NCI-H2227 treated with DMSO at 0.1 percent for 48 hours (cell line): ENCODE measurements around the gene OPRM1.
"Not testable (repeated sequence)": the region's sequence is repeated elsewhere in the genome, so short reads cannot be mapped to it uniquely, and the experiment has no call there.

Source experiments
- DNase-seq: peaks from one replicate; lab custom pipeline; 2025; lab: John Stamatoyannopoulos, UW

The OPRM1 gene

DNA sequence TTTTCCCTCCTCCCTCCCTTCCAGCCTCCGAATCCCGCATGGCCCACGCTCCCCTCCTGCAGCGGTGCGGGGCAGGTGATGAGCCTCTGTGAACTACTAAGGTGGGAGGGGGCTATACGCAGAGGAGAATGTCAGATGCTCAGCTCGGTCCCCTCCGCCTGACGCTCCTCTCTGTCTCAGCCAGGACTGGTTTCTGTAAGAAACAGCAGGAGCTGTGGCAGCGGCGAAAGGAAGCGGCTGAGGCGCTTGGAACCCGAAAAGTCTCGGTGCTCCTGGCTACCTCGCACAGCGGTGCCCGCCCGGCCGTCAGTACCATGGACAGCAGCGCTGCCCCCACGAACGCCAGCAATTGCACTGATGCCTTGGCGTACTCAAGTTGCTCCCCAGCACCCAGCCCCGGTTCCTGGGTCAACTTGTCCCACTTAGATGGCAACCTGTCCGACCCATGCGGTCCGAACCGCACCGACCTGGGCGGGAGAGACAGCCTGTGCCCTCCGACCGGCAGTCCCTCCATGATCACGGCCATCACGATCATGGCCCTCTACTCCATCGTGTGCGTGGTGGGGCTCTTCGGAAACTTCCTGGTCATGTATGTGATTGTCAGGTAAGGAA is at the start of gene OPRM1:
OPRM1 (plus strand) TSS at position 10 of the 612 bp plus-strand sequence; CDS start at position 315, 305 bp downstream.
- DNase-seq, result no peak

DNA sequence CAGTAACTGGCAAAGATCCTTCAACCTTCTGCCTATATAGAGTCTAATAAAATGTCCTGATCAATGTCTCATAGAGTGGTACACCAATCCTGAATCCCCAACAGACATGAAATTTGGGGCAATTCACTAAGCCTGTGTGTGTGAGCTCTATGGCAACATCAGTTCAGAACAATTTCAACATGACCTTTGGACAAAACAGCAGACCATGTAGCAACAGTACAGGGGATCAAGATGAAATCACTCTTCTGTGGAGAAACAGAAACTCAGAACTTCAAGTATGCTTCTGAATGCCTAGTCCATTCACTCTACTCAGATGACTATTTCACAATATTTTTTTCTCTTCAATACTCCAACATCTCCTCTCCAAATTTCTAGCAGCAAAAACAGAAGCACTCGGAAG is 49.1 kb upstream of the OPRM1 start:
- no peak for DNase-seq

DNA sequence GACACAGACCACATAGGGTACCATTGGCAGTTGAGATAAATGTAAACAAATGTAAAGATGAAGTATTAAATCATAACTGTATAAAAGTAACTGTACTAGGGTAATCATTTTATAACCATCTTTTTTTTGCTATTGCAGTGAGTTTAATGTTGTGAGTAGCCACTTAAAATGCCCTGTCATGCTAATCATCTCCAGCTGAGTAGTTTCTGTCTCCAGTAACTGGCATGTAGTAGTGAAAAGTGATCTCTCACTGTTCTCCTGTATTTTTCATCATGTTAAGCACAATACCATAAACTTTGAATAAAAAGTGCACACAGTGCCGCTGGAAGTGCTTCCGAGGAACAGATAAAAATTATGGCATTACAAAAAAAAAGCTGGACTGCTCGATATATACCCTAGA is 45.0 kb upstream of the OPRM1 start:
- DNase-seq, result no peak

DNA sequence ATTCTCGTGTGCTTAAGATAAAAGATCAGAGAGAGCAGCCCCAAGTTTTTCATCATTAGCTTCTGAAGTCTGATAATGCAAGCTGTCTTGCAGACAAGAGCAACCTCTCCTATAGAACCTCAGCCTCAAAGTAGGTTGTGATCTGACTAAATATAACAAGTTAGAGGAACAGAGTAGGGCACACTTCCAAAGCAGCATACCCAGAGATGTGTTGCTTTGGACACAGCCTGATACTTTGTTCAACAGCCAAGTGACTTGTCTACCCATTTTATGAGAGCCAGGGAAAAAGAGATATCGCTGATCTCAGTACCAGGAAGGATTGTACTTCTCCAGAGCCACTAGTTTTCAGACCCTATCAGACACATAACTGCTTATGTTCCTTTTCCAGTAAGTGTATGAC is 44.2 kb upstream of the OPRM1 start:
- no peak for DNase-seq

DNA sequence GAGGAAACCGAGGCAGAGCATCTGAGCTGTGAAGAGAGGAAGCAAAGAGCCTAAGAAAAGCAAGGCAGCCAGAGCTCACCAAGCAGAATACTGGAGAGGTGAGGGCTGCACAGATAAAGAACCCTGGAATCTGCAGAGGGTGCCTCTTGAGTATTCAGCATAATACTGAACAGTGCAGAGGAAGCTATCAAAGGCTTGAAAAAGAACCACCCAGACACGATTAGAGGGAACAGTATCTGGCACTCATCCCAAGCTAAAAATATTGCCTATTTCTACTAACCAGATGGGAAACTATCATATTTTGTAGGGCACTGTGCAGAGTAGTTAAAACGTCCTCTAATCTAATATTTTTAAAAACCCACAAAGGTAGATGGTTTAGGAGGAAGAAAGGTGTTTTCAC is 41.8 kb upstream of the OPRM1 start:
- no peak for DNase-seq

DNA sequence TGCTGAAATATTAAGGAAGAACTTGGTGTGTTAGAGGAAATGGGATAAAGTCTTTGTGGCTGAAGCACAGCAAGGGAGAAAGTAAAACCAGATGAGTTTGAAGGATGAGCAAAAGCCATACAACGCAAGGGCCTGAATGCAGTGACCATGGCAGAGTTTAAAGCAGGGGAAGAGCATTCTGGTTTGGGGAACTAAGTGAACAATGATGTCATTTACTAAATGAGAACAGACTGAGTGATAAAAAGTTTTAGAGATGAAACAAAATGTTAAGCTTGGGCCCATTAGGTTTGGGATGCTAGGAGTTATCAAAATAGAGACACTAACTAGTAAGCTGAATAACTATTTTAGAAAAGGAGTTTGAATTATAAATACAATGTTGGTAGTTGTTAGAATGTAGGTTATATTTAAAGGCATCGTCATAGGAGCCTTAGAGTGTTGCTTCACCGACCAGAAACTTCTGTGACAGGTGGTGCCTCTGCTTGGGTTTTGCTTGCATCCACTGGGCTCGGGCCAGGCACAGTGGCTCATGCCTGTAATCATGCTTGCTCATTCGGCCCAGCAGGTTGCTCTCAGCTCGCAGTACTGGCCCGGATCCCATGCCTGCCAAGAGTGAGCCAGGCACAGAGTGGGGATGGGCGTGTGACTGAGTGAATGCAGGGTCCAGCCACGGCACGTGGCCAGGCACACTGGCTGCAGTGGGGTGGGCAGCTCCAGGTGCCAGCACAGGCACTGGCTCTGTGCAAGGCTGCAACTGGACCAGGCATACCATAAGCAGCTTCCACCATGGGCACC is 37.4 kb upstream of the OPRM1 start:
- no peak for DNase-seq

DNA sequence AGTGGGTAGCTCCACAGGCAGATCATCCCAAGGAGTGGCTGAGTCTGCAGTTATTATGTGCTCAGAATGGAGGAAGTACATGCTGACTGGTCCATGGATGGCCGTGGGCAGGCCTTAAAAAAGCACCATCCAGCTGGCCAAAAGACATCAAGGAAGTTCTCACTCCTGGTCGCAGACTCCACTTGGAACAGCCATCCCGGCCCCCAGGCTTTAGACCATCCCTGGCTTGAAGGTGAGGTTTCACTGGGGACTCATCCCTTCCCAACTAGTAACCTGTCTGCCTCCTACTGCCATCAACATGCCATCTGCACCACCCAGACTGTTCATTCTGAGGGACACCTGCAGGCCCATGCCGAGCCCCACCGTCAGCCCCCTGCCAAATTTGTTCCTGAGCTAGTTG is 36.1 kb upstream of the OPRM1 start:
- no peak for DNase-seq

DNA sequence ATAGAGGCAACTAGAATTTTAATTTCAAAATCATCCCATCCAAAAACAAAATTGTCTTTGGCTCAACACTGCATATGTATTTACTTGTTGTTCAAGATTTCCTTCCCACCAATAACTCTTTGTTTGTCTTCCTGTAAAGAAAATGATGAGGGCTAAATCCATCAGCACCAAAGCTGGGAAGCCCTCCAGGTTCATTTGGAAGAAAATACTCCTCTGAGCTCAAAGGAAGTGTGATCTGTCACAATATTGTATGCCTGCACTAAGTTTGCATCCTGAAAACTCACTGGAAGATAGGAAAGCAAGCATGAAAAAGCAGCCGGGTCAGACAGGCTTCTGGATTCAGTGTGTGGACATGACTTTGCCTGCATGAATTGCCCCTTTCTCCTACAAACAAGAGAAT is 28.7 kb upstream of the OPRM1 start:
- DNase-seq, result no peak

DNA sequence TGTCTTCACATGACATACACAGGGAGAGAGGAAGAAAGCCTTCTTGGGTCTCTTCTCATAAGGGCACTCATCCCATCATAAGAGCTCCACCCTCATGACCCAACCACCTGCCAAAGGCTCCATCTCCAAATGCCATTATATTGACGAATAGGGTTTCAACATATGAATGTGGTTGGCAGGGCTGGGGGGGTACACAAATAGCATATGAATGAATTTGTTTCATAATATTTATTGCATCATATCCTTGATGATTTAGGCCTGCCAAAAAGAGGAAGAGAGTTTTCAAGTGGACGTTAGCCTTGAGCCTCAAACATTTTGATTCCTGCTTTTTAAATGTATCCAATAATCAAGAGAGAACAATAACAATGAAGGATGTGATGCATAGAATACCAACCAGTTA is 26.2 kb upstream of the OPRM1 start:
- DNase-seq, result no peak

DNA sequence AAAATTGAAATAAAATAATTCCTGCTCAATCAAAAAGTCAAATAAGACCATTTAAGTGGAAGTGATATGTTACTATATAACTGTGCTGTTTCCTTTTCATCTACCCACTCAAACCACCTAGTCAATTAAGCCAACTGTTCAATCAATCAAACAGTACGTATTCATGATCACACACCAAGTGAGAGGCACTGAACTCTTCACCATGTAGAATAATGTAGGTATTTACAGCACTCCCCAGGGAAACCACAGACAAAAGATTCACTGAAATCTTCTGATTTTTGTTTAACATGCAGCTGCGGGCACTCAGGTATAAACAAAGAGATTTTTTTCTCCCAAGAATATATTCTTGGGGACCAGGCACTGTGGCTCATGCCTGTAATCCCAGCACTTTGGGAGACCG is 21.3 kb upstream of the OPRM1 start:
- no peak for DNase-seq

DNA sequence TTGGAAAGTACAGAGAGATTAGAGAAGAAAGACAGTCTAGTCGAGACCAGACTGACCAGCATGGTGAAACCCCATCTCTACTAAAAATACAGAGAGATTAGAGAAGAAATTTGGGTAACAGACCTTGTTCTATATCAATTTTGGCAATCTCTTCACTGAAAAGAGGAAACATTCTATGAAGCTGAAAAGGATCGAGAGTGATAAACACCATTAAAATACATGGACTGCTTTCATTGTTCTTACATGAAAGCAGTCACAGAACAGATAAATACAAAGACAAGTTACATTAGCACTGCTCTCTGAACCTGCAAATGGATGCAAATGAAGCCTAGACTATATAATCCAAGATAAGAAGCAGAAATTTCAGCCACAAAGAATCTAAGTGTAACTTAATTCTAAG is 8.4 kb upstream of the OPRM1 start:
- no peak for DNase-seq

DNA sequence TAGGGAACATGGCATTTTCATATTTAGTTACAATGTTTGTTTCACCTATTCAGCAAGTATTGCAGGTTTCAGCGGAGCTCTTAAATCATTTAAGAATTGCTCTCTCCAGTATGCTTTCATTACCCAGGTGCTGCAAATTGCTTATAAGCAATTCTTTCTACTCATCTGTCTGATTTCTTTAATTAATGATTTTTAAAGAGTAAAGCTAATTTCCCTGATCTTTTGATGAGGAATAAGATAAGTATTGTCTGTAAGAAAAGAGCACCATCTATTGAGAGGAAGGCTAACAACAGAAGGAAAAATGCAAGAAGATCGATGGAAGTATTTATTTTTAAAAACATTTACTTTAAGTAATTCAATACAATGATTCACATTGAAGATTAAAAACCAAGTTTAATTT is 2.0 kb downstream of the OPRM1 start:
- no peak for DNase-seq

DNA sequence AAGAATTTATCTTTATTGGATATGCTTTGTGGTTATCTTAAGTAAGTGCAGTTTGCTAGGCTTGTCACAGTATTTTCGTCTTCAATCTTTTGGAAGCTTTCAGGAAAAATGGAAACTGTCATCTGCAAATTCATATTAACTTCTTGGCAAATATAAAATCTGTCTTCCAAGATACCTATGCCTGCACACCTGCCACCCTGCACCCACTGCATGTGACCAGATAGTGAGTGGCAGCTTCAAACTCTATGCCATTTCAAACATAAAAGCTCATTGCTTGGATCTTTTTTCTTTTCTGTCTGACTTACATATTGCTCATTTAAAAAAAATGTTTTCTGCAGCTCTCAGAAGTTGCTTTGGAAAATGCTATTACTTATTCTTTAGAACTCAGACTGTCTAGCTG is 14.1 kb downstream of the OPRM1 start:
- DNase-seq, result no peak

DNA sequence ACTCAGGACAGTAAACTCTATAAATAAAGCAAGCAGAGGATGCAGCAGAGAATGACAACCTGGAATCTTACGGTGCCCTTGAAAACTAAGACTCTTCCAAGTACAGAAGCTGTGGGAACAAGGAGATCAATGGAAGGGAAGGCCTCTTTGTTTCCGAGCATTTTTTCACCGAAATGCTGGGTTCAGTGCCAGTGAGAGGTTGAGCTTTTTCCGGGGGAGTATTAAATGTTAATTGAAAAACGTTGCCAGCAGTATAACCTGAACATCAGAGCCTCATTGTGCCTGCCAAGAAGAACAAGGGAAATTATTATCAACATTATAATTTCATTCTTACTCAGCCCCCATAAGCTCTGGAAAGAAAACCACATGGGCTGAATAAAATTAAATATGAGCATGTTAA is 17.5 kb downstream of the OPRM1 start:
- DNase-seq, result no peak

DNA sequence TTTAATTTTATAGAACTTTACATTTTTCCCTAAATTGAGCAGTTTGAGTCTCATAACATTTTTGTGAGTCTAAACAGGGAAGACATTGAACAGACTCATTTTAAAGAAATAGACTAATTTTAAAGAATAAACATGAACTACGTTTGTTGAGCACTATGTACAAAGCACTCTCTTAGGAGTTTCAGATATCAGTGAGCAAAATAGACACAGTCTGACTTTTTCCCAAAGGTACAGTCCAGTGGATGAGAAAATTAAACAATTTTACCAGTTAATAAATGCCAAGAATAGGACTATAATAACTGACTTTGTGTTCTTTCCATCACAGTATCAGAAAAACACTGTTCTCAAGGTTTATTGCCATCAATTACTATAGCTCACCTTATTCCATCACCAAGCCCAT is 18.1 kb downstream of the OPRM1 start:
- DNase-seq, result no peak

DNA sequence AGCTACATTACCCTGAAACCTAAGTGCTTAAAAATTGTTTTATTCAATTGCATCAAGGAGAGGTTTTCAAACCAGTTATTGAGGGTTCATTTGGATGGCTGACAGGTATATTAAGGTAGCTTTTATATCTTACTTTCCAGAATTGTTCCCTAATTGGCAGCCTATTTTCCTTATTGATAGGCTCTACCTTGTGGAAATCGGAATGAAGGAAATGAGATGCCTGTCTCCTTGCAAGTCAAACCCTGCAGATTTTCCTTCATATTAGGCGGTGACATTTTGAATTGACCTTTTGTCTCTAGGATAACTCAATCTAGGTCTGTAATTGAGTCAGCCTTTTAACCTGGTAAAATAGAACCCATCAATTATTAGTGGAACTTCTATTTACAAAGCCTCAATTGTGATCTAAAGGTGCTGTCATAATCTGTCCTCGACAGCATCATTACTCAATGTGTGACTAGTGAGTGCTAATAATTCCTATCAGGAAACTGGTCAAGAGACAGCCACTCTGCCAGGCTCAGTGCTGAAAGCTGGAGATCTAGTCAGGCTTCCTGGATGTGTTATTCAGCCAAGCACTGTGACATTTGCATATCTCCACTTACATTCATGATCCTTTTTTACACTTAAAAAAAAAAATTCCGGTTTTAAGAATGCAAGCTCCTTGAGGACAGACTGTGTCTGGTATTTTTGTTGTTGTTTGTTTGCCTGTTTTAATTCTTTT is 20.1 kb downstream of the OPRM1 start:
- no peak for DNase-seq

DNA sequence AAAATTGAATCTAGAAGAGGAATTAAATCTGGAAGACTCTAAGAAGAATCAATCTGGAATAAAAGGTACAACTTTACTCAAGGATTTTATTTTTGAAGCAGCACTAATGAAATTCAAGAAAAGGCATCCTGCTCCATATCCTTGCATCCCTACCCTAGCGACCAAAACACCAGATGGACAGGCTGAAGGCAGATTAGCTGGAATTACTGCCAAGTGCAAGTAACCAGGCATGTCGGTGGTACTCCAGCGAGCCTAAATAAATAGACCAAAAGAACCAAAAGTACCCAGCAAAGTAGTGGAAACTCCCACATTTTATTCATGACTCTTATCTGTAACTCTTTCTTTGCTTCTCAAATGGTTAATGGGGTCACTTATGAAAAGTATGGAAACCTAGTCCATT is 21.0 kb downstream of the OPRM1 start:
- no peak for DNase-seq

DNA sequence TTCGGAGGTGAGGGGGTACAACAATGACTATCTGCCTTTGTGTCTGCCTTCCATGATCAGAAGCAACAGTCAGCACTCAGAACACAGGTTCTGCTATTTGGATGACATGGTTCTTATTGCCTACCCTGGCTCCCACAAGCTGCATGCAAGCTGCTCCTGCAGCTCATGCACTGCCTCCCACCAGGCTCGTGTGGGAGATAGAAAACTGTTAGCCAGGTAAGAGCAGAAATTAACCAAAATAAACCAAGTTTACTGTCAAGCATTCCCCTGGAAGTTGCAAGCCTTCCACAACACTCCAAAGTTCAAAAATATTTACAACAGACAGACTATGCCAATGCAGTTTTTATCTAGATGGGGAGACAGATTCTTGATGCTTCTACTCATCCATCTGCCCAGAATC is 31.0 kb downstream of the OPRM1 start:
- DNase-seq, result no peak

DNA sequence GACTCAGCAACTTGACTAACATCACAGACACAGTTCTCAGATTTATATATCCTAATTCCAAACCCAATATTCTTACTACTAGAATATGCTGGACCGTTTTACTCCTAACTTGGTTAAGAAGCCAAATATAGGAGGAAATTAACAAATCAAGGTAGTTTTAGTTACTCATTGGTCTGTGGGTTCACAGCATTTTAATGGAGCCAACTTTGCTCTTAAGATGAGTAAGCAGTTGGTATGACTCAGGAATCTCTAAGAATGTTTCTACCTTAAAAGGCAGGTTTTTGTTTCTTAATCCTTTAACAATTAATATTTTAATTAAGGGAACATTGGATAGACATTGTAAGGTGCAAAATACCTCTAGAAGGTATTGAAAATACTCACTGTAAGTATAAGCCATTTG is 31.6 kb downstream of the OPRM1 start:
- no peak for DNase-seq

DNA sequence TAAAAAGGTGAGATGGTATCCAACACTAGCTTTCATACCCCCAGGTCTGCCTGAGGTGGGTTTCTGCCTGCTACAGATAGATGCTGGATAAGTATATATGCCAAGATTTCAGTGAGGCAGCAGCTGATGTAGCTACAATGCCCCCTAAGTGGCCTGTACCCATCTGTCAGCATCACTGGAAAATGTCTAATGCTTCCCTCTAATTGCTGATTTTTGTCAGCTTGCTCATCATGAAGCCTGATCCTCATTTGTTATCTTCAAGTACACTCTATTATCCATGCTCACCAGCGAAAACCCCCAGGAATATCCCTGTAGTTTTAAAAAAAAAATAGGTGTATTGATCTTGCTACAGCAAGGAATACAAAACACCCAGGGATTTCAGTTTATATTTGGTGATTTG is 32.2 kb downstream of the OPRM1 start:
- DNase-seq, result no peak

DNA sequence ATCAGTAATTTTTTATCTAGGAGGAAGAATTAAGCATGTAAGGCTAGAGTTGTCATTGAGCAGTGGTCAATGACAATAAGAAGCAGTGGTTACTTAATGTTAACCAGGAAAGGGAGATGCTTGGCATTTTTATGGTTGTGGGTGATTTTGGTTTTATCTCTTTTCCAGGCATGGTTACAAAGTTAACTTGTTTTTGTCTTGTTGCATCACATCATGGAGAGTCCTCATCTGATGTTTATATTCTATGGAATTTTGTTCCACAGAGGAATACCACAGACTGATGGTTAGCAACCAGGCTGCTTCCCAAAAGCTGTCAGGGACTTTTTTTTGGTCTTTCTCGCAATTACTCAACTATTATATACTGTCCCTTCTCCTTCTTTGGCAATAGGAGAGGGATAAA is 32.7 kb downstream of the OPRM1 start:
- DNase-seq, result no peak

DNA sequence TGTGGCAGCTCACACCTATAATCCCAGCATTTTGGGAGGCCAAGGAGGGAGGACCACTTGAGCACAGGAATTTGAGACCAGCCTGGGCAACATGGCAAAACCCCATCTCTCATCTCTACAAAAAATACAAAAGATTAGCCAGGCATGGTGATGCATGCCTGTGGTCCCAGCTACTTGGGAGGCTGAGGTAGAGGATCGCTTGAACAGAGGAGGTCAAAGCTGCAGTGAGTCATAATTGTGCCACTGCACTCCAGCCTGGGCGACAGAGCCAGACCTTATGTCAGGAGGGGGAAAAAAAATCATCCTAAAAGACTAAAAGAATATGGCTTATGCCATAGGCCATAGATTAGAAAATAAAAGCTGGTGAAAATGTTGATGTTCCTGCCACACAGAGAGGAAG is 39.6 kb downstream of the OPRM1 start:
- not testable (repeated sequence) for DNase-seq

DNA sequence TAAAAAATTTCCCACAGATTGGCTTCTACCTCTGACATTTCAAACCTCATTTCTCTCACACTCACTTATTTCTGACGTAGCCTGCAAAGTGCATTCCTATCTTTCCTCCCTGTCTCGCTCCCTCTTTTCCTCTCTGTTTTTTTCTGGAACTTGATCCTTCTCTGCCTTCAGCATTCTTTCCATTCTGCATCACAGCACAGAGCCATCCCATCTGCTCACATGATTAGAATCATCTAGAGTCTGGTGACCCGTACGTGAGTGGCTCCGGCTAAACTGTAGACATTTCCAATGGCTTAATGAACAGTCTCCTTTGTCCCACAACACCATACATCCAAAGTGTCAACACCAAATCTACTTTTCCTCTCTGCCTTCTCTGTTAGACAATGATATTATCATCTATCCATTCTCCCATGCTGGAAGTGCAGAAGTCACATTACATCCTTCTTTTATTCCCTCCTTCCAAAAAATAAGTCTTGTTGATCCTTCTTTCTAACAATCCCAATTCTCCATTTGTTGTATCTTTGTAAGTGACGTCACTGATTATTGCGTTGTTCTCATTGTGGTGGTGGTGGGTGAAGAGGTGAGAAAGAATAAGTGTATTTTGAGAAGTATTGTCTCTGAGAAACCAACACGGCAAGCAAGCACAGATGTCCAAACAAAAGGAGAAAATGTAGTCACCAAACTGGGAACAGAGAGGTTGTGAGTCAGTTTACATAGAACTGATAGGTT is 41.6 kb downstream of the OPRM1 start:
- DNase-seq, result no peak
